ENCODE data around the gene KCTD1.

KCTD1 gene

GRCh38 chr18:26480897-26481795, 67.2 kb downstream of the KCTD1 start:
- DNase-seq = no peak

DNA sequence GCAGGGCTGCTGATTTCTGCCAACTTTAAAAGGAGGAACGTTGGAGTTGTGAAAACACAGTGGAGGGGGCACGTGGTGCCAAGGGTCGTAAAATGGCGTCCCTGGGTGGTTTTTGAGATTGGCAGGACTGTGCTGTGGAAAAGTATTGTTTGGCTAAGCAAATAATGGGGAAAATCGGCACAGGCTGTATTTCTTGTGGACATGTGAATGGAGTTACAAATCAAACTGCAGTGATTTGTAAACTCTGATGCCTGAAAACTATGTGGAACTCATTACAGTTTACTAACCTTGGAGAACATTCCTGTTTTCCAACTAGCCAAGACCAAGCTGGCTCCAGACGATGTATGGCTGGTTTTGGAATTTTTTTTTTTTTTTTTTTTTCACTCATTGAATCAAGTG, 68.7 kb downstream of the KCTD1 start:
- DNase-seq = no peak

- DNase-seq = no peak
Observed at GRCh38 chr18:26479065-26479680, 69.2 kb downstream of the KCTD1 start.

- no peak for DNase-seq
Observed at GRCh38 chr18:26477828-26478466, 70.4 kb downstream of the KCTD1 start.

DNA sequence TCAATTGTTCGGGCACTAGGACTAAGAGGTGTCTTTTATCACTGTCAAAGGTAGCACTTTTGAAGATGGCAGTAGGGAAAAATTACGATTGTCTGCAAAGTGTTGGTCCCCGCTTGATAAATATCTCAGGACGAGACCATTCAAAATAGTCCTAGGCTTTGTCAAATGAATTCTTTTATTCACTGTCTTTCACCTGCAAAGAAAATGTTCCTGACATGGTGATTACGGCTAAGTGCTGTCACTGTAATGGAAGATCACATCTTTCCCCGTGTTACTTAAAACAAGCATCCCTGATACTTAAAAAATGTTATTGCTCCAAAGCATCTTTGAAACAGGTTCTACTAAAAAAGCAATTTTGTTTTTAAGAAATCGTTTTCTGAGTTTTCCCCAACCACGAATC, 71.7 kb downstream of the KCTD1 start:
- DNase-seq = no peak

DNA sequence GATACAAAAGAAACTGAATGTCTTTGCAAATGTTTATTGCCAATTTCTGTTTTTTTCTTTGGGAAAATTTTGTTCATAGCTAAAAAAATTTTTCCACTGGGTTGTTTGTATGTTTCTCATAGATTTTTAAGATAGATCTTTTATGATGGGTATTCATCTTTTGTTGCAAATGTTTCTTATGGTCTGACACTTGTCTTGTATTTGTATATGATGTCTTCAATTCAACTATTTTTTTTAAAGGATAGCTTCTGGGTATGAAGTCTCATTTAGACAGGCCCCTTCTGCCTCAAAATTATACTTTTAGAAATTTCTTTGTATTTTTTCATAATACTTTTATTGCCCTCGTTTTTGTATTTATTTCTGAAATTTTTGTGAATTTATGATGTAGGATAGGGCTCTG, 73.8 kb downstream of the KCTD1 start:
- DNase-seq = no peak

DNA sequence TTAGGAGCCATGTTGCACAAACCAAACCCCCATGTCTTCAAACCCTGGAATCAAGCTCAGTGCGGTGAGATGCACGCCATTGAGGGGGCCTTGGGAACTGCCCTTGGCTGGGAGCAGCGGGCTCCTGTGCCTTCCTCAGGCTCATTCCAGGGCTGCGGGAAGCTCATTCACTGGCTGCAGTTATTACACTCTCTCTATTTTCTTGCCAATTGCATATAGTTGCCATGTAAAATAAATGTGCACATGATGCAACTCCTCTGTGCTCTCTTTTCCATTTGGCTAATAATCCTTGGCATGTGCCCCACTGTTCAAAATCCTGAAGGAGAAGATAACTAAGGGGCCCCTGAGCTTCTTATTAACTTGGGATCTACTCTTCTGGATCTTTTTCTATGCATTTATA, 74.7 kb downstream of the KCTD1 start:
- peak in 1 of 2 experiments; percentile 36 for DNase-seq

DNA sequence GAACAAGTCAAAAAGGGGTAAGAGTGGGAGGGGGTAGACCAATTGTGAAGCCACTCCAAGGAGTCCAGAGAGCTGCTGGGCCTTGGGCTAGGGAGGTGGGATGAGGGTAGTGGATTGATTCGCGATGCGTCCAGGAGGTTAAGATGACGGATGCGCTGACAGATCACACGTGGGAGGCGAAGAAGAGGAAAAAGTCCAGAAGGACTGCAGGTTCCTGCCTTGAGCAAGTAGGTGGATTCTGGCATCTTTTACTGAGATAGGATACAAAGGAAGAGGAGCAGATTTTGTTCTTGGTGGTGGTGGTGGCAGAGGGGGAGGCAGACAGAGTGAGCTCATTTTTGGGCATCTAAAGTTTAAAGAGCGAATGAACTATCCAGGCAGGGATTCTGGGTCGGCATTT, 76.5 kb downstream of the KCTD1 start:
- no peak for DNase-seq

GRCh38 chr18:26471027-26471426, 77.3 kb downstream of the KCTD1 start:
- no peak for DNase-seq

DNA sequence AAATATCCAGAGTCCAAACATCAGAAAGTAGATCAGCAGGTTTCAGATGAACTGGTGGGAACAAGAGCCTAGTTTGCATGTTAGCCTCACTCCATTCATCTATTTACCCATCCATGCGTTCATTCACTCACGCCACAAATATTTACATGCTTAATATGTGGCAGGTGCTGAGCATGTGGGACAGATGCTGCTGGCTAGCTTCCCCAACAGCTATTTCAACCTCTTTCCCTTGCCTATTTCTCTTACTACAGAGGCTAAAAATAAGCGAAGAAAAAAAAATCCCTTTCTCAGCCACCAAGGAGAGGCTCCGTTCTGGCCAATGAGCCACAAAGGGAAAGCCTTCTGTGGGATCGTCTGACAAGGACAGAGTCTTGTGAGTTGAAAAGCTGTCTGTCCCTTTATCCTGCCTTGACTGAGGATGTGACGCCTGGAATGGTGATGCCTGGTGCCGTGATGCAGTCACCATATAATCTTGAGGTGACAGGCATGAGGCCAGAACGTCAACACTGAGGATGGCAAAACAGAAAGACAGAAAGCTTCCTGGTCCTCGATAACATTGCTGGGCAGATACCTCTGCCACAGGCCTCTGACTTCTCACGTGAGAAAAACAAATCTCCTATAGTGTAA, 78.2 kb downstream of the KCTD1 start:
- DNase-seq = peak in 1 of 2 experiments; percentile 18

- DNase-seq = no peak
Observed at GRCh38 chr18:26468931-26469340, 79.4 kb downstream of the KCTD1 start.

DNA sequence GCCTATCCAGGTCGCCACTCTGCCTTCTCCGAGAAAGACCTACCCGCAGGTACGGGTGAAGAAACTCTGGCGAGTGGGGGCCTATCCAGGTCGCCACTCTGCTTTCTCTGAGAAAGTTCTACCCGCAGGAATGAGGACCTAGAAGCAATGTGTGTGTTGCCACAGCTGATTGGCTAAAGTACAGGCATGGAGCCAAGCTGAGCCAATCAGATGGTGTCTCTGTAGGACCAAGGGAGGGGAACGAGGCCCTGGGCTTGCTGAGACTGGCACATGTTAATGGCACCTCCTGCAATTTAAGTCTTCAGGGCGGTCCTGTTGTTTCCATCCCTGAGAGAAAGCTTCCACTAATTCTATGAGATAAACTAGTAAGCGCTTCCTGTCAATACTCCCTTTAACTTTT, 82.3 kb downstream of the KCTD1 start:
- no peak for DNase-seq

DNA sequence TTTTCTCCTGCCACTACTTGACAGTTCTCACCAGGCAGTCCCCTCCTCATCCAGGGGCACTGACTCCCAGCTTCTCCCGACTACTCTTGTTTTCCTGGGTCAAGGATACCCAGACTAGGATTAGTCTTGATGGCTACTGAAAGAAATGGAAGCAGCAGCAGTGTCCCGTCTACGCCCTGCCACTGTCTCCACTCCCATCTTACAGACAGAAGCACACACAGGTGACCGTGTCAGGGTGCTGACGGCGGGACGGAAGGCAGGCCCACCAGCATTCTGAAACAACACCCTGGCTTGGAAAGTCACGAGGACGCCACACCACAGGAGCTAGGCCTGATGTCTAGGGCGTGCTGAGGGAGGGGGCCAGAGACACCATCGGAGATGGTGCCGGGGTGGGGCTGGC, 82.9 kb downstream of the KCTD1 start:
- no peak for DNase-seq

DNA sequence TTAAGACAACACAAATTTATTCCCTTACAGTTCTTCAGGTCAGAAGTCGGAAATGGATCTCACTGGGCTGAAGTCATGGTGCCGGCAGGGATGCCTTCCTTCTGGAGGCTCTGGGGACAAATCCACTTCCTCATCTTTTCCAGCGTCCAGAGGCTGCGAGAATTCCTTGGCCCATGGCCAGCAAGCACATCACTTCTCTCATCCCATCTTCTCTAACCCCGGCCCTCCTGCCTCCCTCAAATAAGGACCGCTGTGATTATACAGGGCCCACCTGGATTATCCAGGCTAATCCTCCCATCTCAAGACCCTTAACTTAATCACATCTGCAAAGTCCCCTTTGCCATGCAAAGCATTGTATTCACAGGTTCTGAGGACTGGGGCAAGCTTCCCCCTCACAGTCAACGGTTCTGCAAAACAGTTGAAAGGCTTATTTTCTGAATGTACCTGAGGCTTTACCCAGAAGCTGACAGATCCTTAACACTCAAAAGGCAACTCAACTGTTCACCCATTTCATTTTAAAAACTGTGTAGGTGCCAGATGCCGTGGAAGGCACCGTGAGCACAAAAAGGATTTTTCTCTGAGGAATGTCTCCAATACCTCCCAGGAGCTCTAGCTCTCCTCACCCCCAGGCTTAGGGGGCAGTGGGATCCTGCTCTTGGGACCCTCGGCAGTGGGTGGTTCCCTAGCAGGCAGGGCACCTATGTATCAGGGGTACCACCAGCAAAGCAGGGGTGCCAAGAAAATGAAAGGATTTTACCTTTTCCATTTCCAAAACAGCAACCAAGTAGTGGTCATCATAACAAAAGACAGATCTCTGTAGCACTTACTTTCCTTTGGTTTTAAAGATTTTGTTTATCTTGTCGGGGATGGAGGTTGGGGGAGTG, 84.0 kb downstream of the KCTD1 start:
- DNase-seq = no peak

- DNase-seq = peak in 1 of 2 experiments; percentile 9
Observed at GRCh38 chr18:26462355-26462754, 86.0 kb downstream of the KCTD1 start.

DNA sequence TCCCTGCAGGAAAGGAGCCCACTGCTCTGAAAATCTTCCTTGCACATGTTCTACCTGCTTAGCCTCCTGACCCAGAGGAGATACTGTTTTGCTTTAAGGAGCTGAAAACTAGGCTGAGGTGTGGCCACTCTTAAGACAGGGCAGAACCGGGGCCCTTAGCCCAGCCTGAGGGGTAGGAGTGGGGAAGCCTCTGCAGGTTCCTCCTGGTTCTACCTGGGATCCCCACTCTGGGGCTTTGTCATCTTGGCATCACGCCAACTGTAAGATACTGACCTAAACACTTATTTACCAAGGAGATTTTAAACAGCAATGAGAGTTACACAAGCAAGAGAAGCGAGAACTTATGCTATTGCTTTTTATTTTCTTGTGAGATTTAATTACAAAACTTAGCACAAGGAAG, 86.9 kb downstream of the KCTD1 start:
- no peak for DNase-seq

GRCh38 chr18:26460449-26461091, 87.8 kb downstream of the KCTD1 start:
- no peak for DNase-seq

GRCh38 chr18:26459884-26460283, 88.5 kb downstream of the KCTD1 start:
- no peak for DNase-seq

DNA sequence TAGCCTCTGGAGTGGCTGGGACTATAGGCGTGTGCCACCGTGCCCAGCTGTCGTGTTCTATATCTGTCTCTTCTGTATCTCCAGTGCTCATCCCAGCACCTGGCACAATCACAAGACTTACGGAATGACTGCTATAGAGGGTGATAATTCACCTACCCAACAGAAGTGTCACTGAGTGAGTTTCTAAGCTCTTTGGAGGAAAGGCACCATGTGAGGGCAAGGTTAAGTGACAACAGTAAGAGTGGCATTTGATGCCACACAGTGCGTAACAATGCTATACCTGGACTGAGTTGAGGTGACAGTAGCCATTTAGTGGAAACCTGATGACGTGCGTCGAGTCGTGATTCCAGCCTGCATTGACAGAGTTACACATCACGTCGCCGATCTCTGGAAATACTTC, 89.0 kb downstream of the KCTD1 start:
- no peak for DNase-seq

- DNase-seq = peak; percentile 20 to 67
Observed at GRCh38 chr18:26458526-26459232, 89.7 kb downstream of the KCTD1 start.

All from NCI-H446 (cell line).